Neural crest cell (in vitro differentiated cells): ENCODE measurements around the gene WDR6. TPM values are rescaled to one million over a fixed set of nuclear protein-coding genes. Genes with fewer than 3 reads are reported as not detected.

ENCODE experiments used
- DNase-seq: peaks from one replicate; pipeline ENCODE4 v3.0.0; 2021; ENCODE audit warnings: low read depth, mixed read lengths, low spot score
- H3K27ac Mint-ChIP-seq: one replicate; pipeline ENCODE4 v1.8.0; 2021; ENCODE audit warnings: mild to moderate bottlenecking, mixed read lengths; ENCODE audit not compliant: unreplicated experiment
- H3K27me3 Mint-ChIP-seq: 2 replicates; pipeline ENCODE4 v1.8.0; 2021; ENCODE audit warnings: low read depth, mild to moderate bottlenecking, mixed read lengths
- H3K36me3 Mint-ChIP-seq: 2 replicates; pipeline ENCODE4 v1.8.0; 2021; ENCODE audit warnings: low read depth, mild to moderate bottlenecking, mixed read lengths
- H3K4me1 Mint-ChIP-seq: 2 replicates; pipeline ENCODE4 v1.8.0; 2021; ENCODE audit warnings: mixed read lengths
- H3K4me3 Mint-ChIP-seq: one replicate; pipeline ENCODE4 v1.8.0; 2021; ENCODE audit warnings: mild to moderate bottlenecking, mixed read lengths
- H3K9me3 Mint-ChIP-seq: 2 replicates; pipeline ENCODE4 v1.8.0; 2021; ENCODE audit warnings: mixed read lengths
- microRNA-seq: library from miRNA; unstranded; fragments of <30 nt; microRNA quantifications from one replicate; pipeline ENCODE4, GENCODE V29; 2020
- total RNA-seq: library from RNA; stranded (reverse); gene quantifications from 2 replicates; pipeline ENCODE4 v1.2.1, GENCODE V29; 2021
- TF ChIP-seq, protein P1 (sequence below): fragments of 200-600 bp; sonication (generic); conservative IDR thresholded peaks from 2 replicates; pipeline ENCODE4 v1.5.0; 2021; ENCODE audit warnings: antibody characterized with exemption, mild to moderate bottlenecking

The WDR6 gene
- total RNA-seq, 1 donor from 2014 or later: 294 TPM

DNA sequence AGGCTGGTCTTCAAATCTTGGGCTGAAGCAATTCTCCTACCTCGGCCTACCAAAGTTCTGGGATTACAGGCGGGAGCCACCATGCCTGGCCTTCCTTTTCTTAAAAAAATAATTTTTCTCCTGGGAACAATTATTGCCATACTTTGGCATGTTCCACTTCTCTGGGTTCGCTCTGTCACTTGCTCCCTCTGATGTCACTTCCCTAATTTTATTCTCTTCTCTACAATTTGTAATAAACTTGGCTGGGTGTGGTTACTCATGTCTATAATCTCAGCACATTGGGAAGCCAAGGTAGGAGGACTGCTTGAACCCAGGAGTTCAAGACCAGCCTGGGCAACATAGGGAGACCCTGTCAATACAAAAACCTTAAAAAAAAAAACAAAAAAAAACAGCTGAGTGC is 28.1 kb downstream of the WDR6 start:
- TF ChIP-seq, protein P1, sequence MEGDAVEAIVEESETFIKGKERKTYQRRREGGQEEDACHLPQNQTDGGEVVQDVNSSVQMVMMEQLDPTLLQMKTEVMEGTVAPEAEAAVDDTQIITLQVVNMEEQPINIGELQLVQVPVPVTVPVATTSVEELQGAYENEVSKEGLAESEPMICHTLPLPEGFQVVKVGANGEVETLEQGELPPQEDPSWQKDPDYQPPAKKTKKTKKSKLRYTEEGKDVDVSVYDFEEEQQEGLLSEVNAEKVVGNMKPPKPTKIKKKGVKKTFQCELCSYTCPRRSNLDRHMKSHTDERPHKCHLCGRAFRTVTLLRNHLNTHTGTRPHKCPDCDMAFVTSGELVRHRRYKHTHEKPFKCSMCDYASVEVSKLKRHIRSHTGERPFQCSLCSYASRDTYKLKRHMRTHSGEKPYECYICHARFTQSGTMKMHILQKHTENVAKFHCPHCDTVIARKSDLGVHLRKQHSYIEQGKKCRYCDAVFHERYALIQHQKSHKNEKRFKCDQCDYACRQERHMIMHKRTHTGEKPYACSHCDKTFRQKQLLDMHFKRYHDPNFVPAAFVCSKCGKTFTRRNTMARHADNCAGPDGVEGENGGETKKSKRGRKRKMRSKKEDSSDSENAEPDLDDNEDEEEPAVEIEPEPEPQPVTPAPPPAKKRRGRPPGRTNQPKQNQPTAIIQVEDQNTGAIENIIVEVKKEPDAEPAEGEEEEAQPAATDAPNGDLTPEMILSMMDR: no peak
- H3K36me3 Mint-ChIP-seq: peaks cover 9% of the 10 kb centered on the region
- no peaks in the 10 kb centered on the region for H3K9me3 Mint-ChIP-seq

DNA sequence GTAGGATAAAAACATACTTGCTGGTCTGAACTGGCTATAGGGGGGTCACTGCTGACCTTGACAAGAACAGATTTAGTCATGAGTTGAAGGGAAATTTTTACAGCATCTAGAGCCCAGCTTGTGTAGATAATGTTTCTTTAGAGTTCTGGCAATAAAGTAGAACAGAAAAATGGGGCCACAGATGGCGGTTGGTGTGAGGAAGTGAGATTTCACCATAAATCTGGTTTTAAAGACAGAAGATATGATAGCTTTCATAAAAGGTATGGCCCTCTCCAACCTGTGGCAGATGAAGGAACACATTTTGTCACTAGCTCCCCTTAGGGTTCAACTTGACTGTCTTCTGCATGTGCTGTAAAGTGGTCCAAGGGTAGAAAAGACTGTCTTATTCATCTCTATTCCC is 46.4 kb downstream of the WDR6 start:
- Mint-ChIP-seq H3K27ac (no peak overlapping the region), H3K27me3 (no peaks in the 10 kb centered on the region), H3K4me3 (no peak overlapping the region), H3K4me1 (no peaks in the 10 kb centered on the region), H3K36me3 (peaks cover 36% of the 10 kb centered on the region), H3K9me3 (no peaks in the 10 kb centered on the region)
- TF ChIP-seq, protein P1: no peak
- no peak for DNase-seq

More for the DNA sequence above, 28.1 kb downstream of the WDR6 start:
- DNase-seq: no peak
- H3K4me3 Mint-ChIP-seq: no peak overlapping the region
- no peak overlapping the region for H3K27ac Mint-ChIP-seq
- no peaks in the 10 kb centered on the region for H3K4me1 Mint-ChIP-seq
- H3K27me3 Mint-ChIP-seq: no peaks in the 10 kb centered on the region

DNA sequence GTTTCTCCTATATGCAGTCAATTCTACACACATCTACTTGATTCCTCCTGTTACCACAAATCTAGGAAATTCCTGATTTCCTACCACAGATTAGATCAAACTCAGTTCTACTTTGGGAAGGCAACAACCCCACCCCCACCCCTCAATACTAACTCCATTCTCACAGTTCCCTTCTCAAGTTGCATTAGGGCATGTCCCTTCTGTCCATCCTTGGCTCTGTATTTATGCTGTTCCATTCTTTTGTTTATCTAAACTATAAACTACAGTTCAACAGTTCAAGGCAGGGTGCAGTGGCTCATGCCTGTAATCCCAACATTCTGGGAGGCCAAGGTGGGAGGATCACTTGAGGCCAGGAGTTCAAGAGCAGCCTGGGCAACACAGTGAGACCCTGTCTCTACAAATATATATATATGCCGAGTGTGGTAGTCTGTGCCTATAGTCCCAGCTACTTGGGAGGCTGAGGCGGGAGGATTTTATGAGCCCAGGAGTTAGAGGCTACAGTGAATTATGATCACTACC is 47.2 kb downstream of the WDR6 start:
- H3K4me3 Mint-ChIP-seq: no peak overlapping the region
- DNase-seq: no peak
- TF ChIP-seq, protein P1: no peak
- H3K4me1 Mint-ChIP-seq: no peaks in the 10 kb centered on the region
- no peaks in the 10 kb centered on the region for H3K9me3 Mint-ChIP-seq
- H3K27me3 Mint-ChIP-seq: no peaks in the 10 kb centered on the region
- H3K27ac Mint-ChIP-seq: no peak overlapping the region
- peaks cover 36% of the 10 kb centered on the region for H3K36me3 Mint-ChIP-seq

DNA sequence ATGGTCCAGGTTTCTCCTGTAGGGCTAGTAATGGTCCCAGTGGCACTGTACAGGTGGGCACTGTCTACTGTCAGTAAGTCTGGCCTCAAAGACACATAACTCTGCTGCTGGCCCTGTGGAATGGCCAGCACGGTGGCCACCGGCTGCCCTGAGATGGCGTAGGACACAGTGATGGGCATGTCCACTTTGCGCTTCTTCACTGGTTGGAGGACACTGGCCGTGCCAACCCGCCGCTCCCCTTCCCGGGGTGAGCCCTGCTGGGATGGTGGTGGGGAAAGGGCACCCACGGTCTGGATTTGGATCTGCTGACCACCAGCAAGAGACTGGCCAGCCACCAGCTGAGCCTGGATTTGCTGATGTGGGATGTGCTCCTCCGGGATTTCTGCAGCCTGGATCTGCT is 50.1 kb downstream of the WDR6 start:
- H3K27ac Mint-ChIP-seq: no peak overlapping the region
- TF ChIP-seq, protein P1: no peak
- H3K27me3 Mint-ChIP-seq: no peaks in the 10 kb centered on the region
- H3K36me3 Mint-ChIP-seq: peaks cover 33% of the 10 kb centered on the region
- H3K4me1 Mint-ChIP-seq: no peaks in the 10 kb centered on the region
- H3K9me3 Mint-ChIP-seq: no peaks in the 10 kb centered on the region
- H3K4me3 Mint-ChIP-seq: no peak overlapping the region
- no peak for DNase-seq

DNA sequence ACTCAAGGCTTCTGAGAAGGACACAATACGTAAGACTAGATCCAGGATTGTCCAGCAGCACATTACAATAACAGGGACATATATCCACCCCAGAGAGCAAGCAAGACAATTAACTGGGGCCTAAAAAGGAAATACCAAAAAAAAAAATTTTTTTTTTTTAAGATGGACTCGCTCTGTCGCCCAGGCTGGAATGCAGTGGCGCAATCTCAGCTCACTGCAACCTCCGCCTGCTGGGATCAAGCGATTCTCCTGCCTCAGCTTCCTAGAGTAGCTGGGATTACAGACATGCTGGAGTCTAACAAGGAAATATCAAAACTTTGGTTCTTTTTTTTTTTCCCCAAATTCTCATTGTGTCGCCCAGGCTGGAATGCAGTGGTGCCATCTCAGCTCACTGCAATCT is 50.8 kb downstream of the WDR6 start:
- Mint-ChIP-seq H3K36me3 (peaks cover 30% of the 10 kb centered on the region), H3K27me3 (no peaks in the 10 kb centered on the region), H3K4me1 (no peaks in the 10 kb centered on the region), H3K27ac (no peak overlapping the region), H3K9me3 (no peaks in the 10 kb centered on the region), H3K4me3 (no peak overlapping the region)
- no peak for DNase-seq
- TF ChIP-seq, protein P1: no peak

Small RNA genes lying within 50 kb of the gene (microRNA-seq; reads per million reads assigned to microRNA genes)
- 18,641 reads per million, percentile 96 among the genes with 10 or more reads in this experiment for gene MIR191
- 23,222 reads per million, percentile 97 among the genes with 10 or more reads in this experiment for gene MIR425

Other genes starting within 250 kb of the WDR6 start
- 47.6 and 49.6 TPM in 2 replicates for gene PRKAR2A, start 159.5 kb upstream of the WDR6 start, total RNA-seq
- 5.7 and 6.5 TPM in 2 replicates for gene SLC25A20, start 108.5 kb upstream of the WDR6 start, total RNA-seq
- 91.7 and 101 TPM in 2 replicates for gene ARIH2, start 88.5 kb upstream of the WDR6 start, total RNA-seq
- 29.1 and 31.4 TPM in 2 replicates for gene P4HTM, start 17.1 kb upstream of the WDR6 start, total RNA-seq
- gene DALRD3, start 11.2 kb downstream of the WDR6 start, total RNA-seq: 28.2 and 28.7 TPM in 2 replicates
- gene NDUFAF3, start 14.7 kb downstream of the WDR6 start, total RNA-seq: 69.5 and 70.9 TPM in 2 replicates
- gene IMPDH2, start 22.0 kb downstream of the WDR6 start, total RNA-seq: 259 and 261 TPM in 2 replicates
- gene QRICH1, start 86.7 kb downstream of the WDR6 start, total RNA-seq: 153 and 158 TPM in 2 replicates
- gene QARS1, start 97.4 kb downstream of the WDR6 start, total RNA-seq: 348 and 382 TPM in 2 replicates
- 71.8 and 72.6 TPM in 2 replicates for gene USP19, start 113.4 kb downstream of the WDR6 start, total RNA-seq
- 108 and 120 TPM in 2 replicates for gene LAMB2, start 125.7 kb downstream of the WDR6 start, total RNA-seq
- 26.0 and 29.4 TPM in 2 replicates for gene CCDC71, start 158.9 kb downstream of the WDR6 start, total RNA-seq
- 44.9 and 45.2 TPM in 2 replicates for gene KLHDC8B, start 164.2 kb downstream of the WDR6 start, total RNA-seq